A549 (cell line): Measurements from ENCODE around the gene HSD11B1L. TPM values are rescaled to one million over a fixed set of nuclear protein-coding genes. Genes with fewer than 3 reads are reported as not detected.

Experiments used
- ATAC-seq, 2 experiments: fragments of 200-7000 bp in 1 of 2; fragments of >200 bp in 1 of 2; cut with Nextera tagmentation in 1 of 2; cut with Tn5 transposase in 1 of 2; 3 replicates each; pipeline versions ENCODE4 v1.8.0 to v1.9.1; 2018 to 2020; ENCODE audit warnings: mild to moderate bottlenecking in 1 of 2, moderate library complexity in 1 of 2
- CTCF ChIA-PET: fragments of 300-600 bp; sonication (Branson Sonifier 250); formaldehyde crosslinking; extraction: SDS; loops from one replicate; lab custom pipeline; 2021; ENCODE audit warnings: antibody characterized with exemption, inconsistent platforms; lab: Yijun Ruan, JAX
- POLR2A ChIA-PET: fragments of 350-600 bp; formaldehyde crosslinking; extraction: SDS; loops from one replicate; lab custom pipeline; 2021; ENCODE audit warnings: antibody characterized with exemption, inconsistent platforms; lab: Yijun Ruan, JAX
- DNase-seq, 2 experiments: peaks; one replicate each; pipeline versions ENCODE4 v3.0.0 to v3.0.0-alpha.2; 2011 to 2016; ENCODE audit warnings: low read depth in 1 of 2, low spot score in 1 of 2
- FAIRE-seq: peaks from 2 replicates; lab custom pipeline; 2011; peaks lifted over from hg19 to GRCh38; lab: Jason Lieb, UNC
- H3K27ac ChIP-seq, 2 experiments: fragments of >200 bp; sonication (Bioruptor Twin); formaldehyde crosslinking; 3 replicates each; pipeline ENCODE4 v1.5.1; 2016 to 2017
- H3K4me1 ChIP-seq: fragments of >200 bp; sonication (Bioruptor Twin); formaldehyde crosslinking; 3 replicates; pipeline ENCODE4 v1.6.1; 2016
- H3K4me2 ChIP-seq: fragments of >200 bp; sonication (Bioruptor Twin); formaldehyde crosslinking; 3 replicates; pipeline ENCODE4 v1.6.1; 2016
- H3K4me3 ChIP-seq: fragments of >200 bp; sonication (Bioruptor Twin); formaldehyde crosslinking; 3 replicates; pipeline ENCODE4 v1.5.1; 2016
- H3K9me3 ChIP-seq: fragments of >200 bp; sonication (Bioruptor Twin); formaldehyde crosslinking; 3 replicates; pipeline ENCODE4 v1.6.1; 2016
- BCL3 ChIP-seq: fragments of >200 bp; sonication (Bioruptor Twin); formaldehyde crosslinking; IDR thresholded peaks from 3 replicates; pipeline ENCODE4 v1.6.1; 2016
- CTCF ChIP-seq: fragments of >200 bp; sonication (Bioruptor Twin); formaldehyde crosslinking; IDR thresholded peaks from 3 replicates; pipeline ENCODE4 v1.5.1; 2016
- EHF ChIP-seq: fragments of 250-450 bp; sonication (Bioruptor Pico); IDR thresholded peaks from 2 replicates; pipeline ENCODE4 v1.5.0; 2020; ENCODE audit warnings: mild to moderate bottlenecking
- FOSL2 ChIP-seq, 2 experiments: fragments of 450-650 bp in 1 of 2; fragments of >200 bp in 1 of 2; sonication (Bioruptor Twin) in 1 of 2; formaldehyde crosslinking; IDR thresholded peaks; 2 replicates each; pipeline versions ENCODE4 v1.5.0 to v1.6.1; 2016 to 2020; ENCODE audit warnings: mild to moderate bottlenecking in 1 of 2, moderate library complexity in 1 of 2
- HOXA7 ChIP-seq: fragments of 250-450 bp; sonication (Bioruptor Pico); IDR thresholded peaks from 2 replicates; pipeline ENCODE4 v1.5.0; 2020; ENCODE audit warnings: mild to moderate bottlenecking, moderate library complexity
- HOXB13 ChIP-seq: fragments of 250-450 bp; sonication (Bioruptor Pico); IDR thresholded peaks from 2 replicates; pipeline ENCODE4 v1.5.0; 2020; ENCODE audit warnings: low read depth, mild to moderate bottlenecking, moderate library complexity
- MAX ChIP-seq: IDR thresholded peaks from 2 replicates; pipeline ENCODE4 v1.6.1; 2012
- MYC ChIP-seq: IDR thresholded peaks from 2 replicates; pipeline ENCODE4 v1.6.1; 2012; ENCODE audit warnings: mild to moderate bottlenecking, inconsistent platforms, low read length, improper control_type of control experiment, borderline replicate concordance
- NPAS2 ChIP-seq: fragments of 250-450 bp; sonication (Bioruptor Pico); IDR thresholded peaks from 2 replicates; pipeline ENCODE4 v1.8.0; 2022; ENCODE audit warnings: mild to moderate bottlenecking, moderate library complexity, borderline replicate concordance
- PHF8 ChIP-seq: fragments of 200-600 bp; sonication (generic); IDR thresholded peaks from 2 replicates; pipeline ENCODE4 v1.6.1; 2016; ENCODE audit warnings: low read depth, mild to moderate bottlenecking, antibody characterized with exemption, moderate library complexity, borderline replicate concordance
- POLR2A ChIP-seq: IDR thresholded peaks from 2 replicates; pipeline ENCODE4 v1.6.1; 2012; ENCODE audit warnings: mild to moderate bottlenecking, low read length
- RAD21 ChIP-seq, 2 experiments: fragments of >200 bp in 1 of 2; sonication (Bioruptor Twin) in 1 of 2; formaldehyde crosslinking in 1 of 2; IDR thresholded peaks in 1 of 2; conservative IDR thresholded peaks in 1 of 2; 2 replicates in 1 of 2; 3 replicates in 1 of 2; pipeline ENCODE4 v1.6.1; 2012 to 2018; ENCODE audit warnings: inconsistent platforms in 1 of 2
- REST ChIP-seq: fragments of 200-600 bp; sonication (generic); IDR thresholded peaks from 2 replicates; pipeline ENCODE4 v1.6.1; 2016; ENCODE audit warnings: antibody characterized with exemption, mild to moderate bottlenecking, moderate library complexity
- RFX5 ChIP-seq: fragments of 450-650 bp; IDR thresholded peaks from 2 replicates; pipeline ENCODE4 v1.7.1; 2014; ENCODE audit warnings: antibody characterized with exemption, mild to moderate bottlenecking, moderate library complexity
- SMC3 ChIP-seq: fragments of >200 bp; sonication (Bioruptor Twin); formaldehyde crosslinking; IDR thresholded peaks from 3 replicates; pipeline ENCODE4 v1.6.1; 2018; ENCODE audit warnings: inconsistent platforms
- SREBF2 ChIP-seq: fragments of 450-650 bp; IDR thresholded peaks from 2 replicates; pipeline ENCODE4 v1.6.1; 2014; ENCODE audit warnings: mild to moderate bottlenecking, moderate library complexity
- TP53 ChIP-seq: fragments of 250-450 bp; sonication (Bioruptor Pico); IDR thresholded peaks from 2 replicates; pipeline ENCODE4 v1.5.0; 2021; ENCODE audit warnings: mild to moderate bottlenecking, moderate library complexity
- ZC3H11A ChIP-seq: fragments of 450-650 bp; IDR thresholded peaks from 2 replicates; pipeline ENCODE4 v1.6.1; 2014; ENCODE audit warnings: antibody characterized with exemption, mild to moderate bottlenecking
- ZNF302 ChIP-seq: fragments of 250-450 bp; sonication (Bioruptor Pico); IDR thresholded peaks from 2 replicates; pipeline ENCODE4 v1.9.0; 2021; ENCODE audit warnings: inconsistent platforms, mild to moderate bottlenecking, moderate library complexity
- WGBS: methylation state at CpG from one replicate; pipeline ENCODE4 v1.1.6; 2017; ENCODE audit errors: missing lambda C conversion rate; 5-methylcytosine and 5-hydroxymethylcytosine counted together
- polyA plus RNA-seq, 4 experiments: library from polyadenylated mRNA; depleted of rRNA in 3 of 4; stranded (reverse); fragments of >200 nt; fragmentation: RNase III in 1 of 4; extraction: RNeasy Plus Mini Kit Qiagen cat#74134 plus additional on column Dnase treatment in 1 of 4; gene quantifications; 2 replicates in 3 of 4; 3 replicates in 1 of 4; pipeline ENCODE4 v1.2.3, GENCODE V29; 2011 to 2017
- TF ChIP-seq, protein P1 (sequence below): fragments of >200 bp; sonication (Bioruptor Twin); formaldehyde crosslinking; IDR thresholded peaks from 2 replicates; pipeline ENCODE4 v1.6.1; 2016

Gene HSD11B1L
- polyA plus RNA-seq, 2 of the 4 experiments (the other 2 are of a cell fraction): 2.8 to 4.8 TPM

- WGBS: 86% methylated on average over 11 of the region's 22 CpGs
Measured at GRCh38 chr19:5684694-5685430, 4.0 kb downstream of the HSD11B1L start.

DNA sequence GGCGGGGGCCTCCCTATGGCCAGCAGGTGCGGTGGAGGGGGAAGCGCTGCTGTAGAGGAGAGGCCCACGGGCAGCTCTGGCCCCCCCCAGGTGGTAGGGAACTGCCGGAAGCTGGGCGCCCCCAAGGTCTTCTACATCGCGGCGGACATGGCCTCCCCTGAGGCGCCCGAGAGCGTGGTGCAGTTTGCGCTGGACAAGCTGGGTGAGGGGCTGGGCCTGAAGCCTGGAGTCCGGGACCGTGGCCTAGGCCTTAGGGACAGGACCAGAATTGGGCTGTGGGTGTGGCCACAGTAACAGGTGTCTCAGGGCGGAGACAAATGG, 5.5 kb downstream of the HSD11B1L start:
- H3K4me1 ChIP-seq: peaks cover under 1% of the 10 kb centered on the region; the same call in 1 of the 3 replicates
- peak overlapping the region; percentile 70 for H3K4me2 ChIP-seq
- TF ChIP-seq RFX5 (no peak), HOXB13 (CRISPR knock-in tag) (no peak), NPAS2 (CRISPR knock-in tag) (no peak)
- CTCF ChIA-PET: interaction anchor here (0.9 to 1.9 kb wide), 5 partner anchors 10 to 638 kb away, joined by 3 to 9 read pairs (median 4); no protein-coding TSS in a partner anchor
- 92% methylated on average over 4 of the region's 16 CpGs for WGBS
- peak overlapping the region; percentile 65 for H3K4me3 ChIP-seq
- FAIRE-seq: no peak
- no peak for DNase-seq
- no peaks in the 10 kb centered on the region for H3K9me3 ChIP-seq
- H3K27ac ChIP-seq: peak overlapping the region; percentile 82 to 90; a peak in 4 of 6 replicates
- no peak; a peak in 2 of 6 replicates for ATAC-seq
- POLR2A ChIA-PET: interaction anchor here (1.0 to 1.5 kb wide), 4 partner anchors 11 to 64 kb away, joined by 3 to 5 read pairs (median 4); partner anchors contain the start of genes CATSPERD, LONP1, SAFB and SAFB2

More at GRCh38 chr19:5684694-5685430, 4.0 kb downstream of the HSD11B1L start:
- Histone ChIP-seq H3K4me2 (no peak overlapping the region), H3K9me3 (no peaks in the 10 kb centered on the region), H3K27ac (no peak overlapping the region), H3K4me1 (peaks cover 4% of the 10 kb centered on the region; the same call in 1 of the 3 replicates), H3K4me3 (no peak overlapping the region)
- TF ChIP-seq ZC3H11A (no peak), TP53 (CRISPR knock-in tag) (no peak), EHF (CRISPR knock-in tag) (no peak), POLR2A (no peak), NPAS2 (CRISPR knock-in tag) (no peak), FOSL2 (IDR thresholded peaks at IDR 0.05) (no peak), FOSL2 (CRISPR knock-in tag; IDR thresholded peaks at IDR 0.05) (no peak)
- ATAC-seq: no peak
- no peak for FAIRE-seq
- CTCF ChIA-PET: no interaction called here
- POLR2A ChIA-PET: no interaction called here
- no peak for DNase-seq

DNA sequence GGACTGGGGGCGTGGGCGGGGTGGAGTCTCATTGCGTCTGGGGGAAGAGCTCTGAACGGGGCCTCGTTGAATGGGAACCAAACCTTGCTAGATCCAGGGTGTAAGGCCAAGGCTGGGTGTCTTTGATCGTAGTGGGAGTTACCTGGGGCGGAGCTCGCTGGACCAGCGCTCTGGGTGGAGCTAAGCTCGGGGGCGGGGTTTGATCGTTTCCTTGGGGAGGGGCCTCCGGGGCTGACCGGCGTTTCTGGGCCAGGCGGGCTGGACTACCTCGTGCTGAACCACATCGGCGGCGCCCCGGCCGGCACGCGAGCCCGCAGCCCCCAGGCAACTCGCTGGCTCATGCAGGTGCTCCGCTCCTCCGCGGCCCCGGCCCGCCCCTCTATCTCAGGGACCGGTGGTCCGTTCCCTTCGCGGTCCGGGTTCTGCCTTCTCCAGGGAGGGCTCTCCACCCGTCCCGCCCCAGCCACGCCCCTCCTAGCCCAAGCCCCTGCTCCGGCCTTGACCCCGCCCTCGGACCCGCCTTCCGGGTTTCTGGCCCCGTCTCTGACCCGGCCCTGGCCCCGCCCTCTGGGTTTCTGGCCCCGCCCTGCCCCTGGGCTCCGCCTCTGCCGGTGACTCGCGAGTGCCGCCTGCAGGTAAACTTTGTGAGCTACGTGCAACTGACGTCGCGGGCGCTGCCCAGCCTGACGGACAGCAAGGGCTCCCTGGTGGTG, 6.0 kb downstream of the HSD11B1L start:
- TF ChIP-seq MAX: peak; percentile 28
- TF ChIP-seq EHF (CRISPR knock-in tag): no peak
- TF ChIP-seq SMC3: 0 out of 3 replicates have a peak, but pooled peaks have one; percentile 27
- no peak for TF ChIP-seq ZNF302 (CRISPR knock-in tag)
- TF ChIP-seq MYC: 0 out of 2 replicates have a peak, but pooled peaks have one; percentile 58
- no peak for TF ChIP-seq RFX5
- TF ChIP-seq HOXA7 (CRISPR knock-in tag): no peak
- TF ChIP-seq RAD21 (conservative IDR thresholded peaks at IDR 0.05 in 1 of 2, IDR thresholded peaks at IDR 0.05 in 1 of 2): peak; percentile 33 to 34; a peak in 2 of 5 replicates
- TF ChIP-seq, protein P1, sequence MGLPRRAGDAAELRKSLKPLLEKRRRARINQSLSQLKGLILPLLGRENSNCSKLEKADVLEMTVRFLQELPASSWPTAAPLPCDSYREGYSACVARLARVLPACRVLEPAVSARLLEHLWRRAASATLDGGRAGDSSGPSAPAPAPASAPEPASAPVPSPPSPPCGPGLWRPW: no peak
- 0 out of 2 replicates have a peak, but pooled peaks have one; percentile 21 for TF ChIP-seq PHF8
- no peak for TF ChIP-seq SREBF2
- no peak for TF ChIP-seq BCL3
- TF ChIP-seq CTCF: peak; percentile 62
- no peak for TF ChIP-seq REST
- Histone ChIP-seq H3K27ac (peak overlapping the region; percentile 82 to 90), H3K9me3 (no peaks in the 10 kb centered on the region), H3K4me2 (peak overlapping the region; percentile 70), H3K4me3 (peak overlapping the region; percentile 65), H3K4me1 (peaks cover 2% of the 10 kb centered on the region; the same call in 2 of the 3 replicates)
- DNase-seq (peak; percentile 74 to 93), ATAC-seq (peak; percentile 57 to 77), FAIRE-seq (no peak)
- ChIA-PET CTCF (interaction anchor here (1.0 to 1.9 kb wide), 7 partner anchors 10 to 638 kb away, joined by 3 to 9 read pairs (median 5); no protein-coding TSS in a partner anchor), POLR2A (interaction anchor here (0.7 to 1.5 kb wide), 5 partner anchors 11 to 217 kb away, joined by 3 to 8 read pairs (median 5); partner anchors contain the start of genes CATSPERD, LONP1, SAFB and SAFB2)
- 0% methylated on average over 6 of the region's 59 CpGs for WGBS
